ENCODE measurements around the gene CFAP410.

The CFAP410 gene

GRCh38 chr21:44331650-44332307 is 7.4 kb downstream of the CFAP410 start:
- no peak for DNase-seq (ENCODE audit: low read depth in 4 of 4, low spot score in 1 of 4)

DNA sequence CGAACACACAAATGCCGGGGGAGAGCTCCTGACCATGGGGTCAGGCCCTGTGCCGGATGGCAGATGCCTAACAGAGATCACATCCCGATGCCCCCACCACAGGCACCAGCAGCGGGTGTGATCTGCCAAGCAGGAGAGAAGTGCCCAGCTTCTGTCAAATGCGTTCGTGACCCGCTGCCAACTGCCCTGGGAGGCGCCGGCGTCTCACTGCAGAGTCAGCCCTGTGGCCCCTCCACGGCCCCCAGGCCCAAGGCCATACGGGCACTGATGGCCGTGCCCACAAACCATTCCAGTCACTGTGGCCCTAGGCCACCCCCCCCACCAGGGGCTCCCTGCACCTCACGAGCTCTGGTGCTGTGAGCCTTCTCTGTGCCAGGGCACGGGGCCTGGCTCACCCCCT is 8.0 kb downstream of the CFAP410 start:
- no peak for DNase-seq (ENCODE audit: low read depth in 4 of 4, low spot score in 1 of 4)

- DNase-seq (ENCODE audit: low read depth in 4 of 4, low spot score in 1 of 4): no peak
Measured at GRCh38 chr21:44330698-44331097, 8.5 kb downstream of the CFAP410 start.

DNA sequence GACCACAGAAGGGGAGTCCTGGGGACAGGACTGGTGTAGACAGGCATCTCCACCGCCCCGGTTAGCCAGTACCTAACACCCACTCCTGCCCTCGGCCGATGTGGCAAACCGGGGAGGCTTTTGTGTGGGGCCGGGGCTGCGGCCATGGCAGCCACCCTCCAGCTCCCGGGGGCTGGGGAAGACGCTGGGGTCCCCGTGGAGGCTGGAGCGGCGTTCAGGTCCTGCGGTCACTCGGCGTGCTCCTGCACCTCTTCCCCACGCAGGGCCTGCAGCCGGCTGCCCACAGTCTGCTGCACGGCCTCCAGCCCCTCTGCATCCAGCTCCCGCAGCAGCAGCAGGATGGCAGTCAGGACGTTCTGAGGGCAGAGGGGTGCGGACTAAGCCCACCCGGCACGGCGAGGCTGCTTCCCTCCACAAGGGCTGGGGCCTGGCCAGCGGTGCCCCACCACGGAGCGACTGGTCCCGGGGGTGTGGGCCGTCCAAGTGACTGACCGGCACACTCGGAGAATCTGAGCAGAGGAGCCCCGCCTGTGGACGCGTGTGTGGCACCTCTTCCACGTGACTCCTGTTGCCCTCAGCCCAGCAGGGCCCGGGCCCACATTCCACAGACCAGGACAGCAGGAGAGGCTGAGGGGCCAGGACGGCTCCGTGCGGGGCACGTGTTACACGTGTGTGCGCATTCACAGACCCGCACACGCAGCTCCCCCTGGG is 9.1 kb downstream of the CFAP410 start:
- no peak for DNase-seq (ENCODE audit: low read depth in 4 of 4, low spot score in 1 of 4)

GRCh38 chr21:44329086-44329889 is 9.9 kb downstream of the CFAP410 start:
- no peak for DNase-seq (ENCODE audit: low read depth in 4 of 4, low spot score in 1 of 4)

- no peak for DNase-seq (ENCODE audit: low read depth in 4 of 4, low spot score in 1 of 4)
Measured at GRCh38 chr21:44328242-44328895, 10.8 kb downstream of the CFAP410 start.

DNA sequence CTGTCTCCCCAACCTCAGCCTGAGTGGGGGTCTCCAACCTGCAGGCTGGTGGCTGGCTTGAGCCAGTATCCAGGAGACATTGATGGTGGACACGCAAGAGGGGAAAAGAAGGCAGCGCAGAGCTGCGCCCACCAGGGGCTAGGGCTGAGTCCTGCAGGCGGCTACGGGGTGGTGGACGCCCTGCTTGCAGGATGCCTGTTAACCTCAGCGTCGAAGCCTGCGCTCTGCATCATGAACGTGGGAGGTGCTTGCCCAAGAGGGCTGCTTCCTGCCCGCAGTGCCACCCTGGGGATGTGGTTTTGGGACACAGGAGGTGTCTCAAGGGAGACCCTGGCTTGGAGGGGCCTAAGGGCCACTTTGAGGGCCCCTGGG is 11.6 kb downstream of the CFAP410 start:
- no peak for DNase-seq (ENCODE audit: low read depth in 4 of 4, low spot score in 1 of 4)

GRCh38 chr21:44326716-44327602 is 12.2 kb downstream of the CFAP410 start:
- no peak for DNase-seq (ENCODE audit: low read depth in 4 of 4, low spot score in 1 of 4)

GRCh38 chr21:44326272-44326647 is 12.9 kb downstream of the CFAP410 start:
- DNase-seq (ENCODE audit: low read depth in 4 of 4, low spot score in 1 of 4): no peak

- no peak for DNase-seq (ENCODE audit: low read depth in 4 of 4, low spot score in 1 of 4)
Measured at GRCh38 chr21:44325386-44326271, 13.6 kb downstream of the CFAP410 start.

- no peak for DNase-seq (ENCODE audit: low read depth in 4 of 4, low spot score in 1 of 4)
Measured at GRCh38 chr21:44324854-44325107, 14.4 kb downstream of the CFAP410 start.

DNA sequence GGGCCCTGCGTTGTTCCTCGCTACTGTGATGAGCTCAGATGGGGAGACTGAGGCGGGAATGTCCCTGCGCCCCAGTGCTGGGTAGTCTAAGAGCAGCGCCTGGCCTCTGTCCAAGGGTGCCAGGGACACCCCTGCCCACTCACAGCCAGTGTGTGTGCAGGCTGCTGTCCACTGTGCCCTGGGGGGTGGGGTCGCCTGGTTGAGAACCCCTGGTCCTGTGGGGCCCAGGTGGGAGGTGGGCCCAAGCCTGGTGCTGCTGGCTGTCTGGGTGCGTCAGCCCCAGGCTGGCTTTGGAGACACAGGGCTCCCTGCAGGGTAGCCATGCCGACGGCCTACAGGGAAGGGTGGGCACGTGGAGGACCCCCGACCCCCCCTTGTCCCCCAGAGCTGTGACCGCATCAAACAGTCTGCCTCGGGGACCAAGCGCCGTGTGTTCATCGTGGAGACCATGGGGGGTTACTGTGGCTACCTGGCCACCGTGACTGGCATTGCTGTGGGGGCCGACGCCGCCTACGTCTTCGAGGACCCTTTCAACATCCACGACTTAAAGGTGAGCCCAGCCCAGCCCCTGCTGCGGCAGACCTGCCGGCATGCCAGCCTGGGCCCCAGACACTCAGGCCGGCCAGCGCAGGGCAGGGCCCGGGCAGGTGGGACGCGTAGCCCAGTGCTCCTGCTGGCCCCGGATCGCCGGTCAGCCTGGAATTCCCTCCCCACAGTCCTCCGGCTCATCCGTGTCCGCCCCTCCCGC is 14.9 kb downstream of the CFAP410 start:
- DNase-seq (ENCODE audit: low read depth in 4 of 4, low spot score in 1 of 4): no peak

DNA sequence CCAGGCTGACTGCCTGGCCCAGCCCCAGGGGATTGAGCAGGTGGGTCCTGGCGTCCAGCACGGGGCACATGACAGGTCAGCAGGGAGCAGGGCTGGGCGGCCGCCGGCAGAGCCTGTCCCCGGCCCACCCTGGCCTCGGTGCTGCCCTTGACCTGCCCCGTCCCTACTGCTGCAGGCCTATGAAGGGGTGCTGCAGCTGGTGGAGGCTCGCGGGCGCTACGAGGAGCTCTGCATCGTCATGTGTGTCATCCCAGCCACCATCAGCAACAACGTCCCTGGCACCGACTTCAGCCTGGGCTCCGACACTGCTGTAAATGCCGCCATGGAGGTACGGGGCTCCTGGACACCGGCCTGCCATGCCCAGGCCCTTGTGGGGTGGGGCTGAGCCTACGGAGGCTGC is 15.6 kb downstream of the CFAP410 start:
- DNase-seq (ENCODE audit: low read depth in 4 of 4, low spot score in 1 of 4): no peak

DNA sequence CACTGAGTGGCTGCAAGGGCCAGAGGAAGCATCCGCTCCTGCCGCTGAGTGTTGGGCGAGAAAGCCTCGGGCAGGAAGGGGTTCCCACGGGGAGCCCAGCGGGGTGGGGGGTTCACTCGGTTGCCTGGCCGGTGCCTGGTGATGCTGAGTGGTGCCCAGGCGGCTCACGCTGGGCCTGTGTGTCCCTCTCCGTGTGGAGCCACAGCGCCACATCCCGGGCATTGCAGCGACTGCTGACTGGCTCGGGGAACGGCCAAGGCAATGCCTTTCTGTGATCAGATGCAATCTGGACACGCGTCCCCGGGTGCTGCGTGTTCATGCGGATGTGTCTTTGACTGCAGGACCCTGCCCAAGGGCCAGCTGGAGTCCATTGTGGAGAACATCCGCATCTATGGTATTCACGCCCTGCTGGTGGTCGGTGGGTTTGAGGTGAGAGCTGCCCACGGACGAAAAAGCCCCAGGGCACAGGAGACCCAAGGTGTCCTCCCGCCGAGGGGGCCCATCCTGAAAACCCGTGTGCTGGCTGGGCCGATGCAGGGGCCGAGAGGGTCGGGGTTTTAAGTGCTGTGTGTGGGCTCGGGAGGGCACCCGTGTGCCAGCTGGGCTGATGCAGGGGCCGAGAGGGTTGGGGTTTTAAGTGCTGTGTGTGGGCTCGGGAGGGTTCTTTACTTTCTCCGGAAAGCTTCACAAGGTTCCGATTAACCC is 16.4 kb downstream of the CFAP410 start:
- DNase-seq (ENCODE audit: low read depth in 4 of 4, low spot score in 1 of 4): no peak

- no peak for DNase-seq (ENCODE audit: low read depth in 4 of 4, low spot score in 1 of 4)
Measured at GRCh38 chr21:44321846-44322450, 17.2 kb downstream of the CFAP410 start.

DNA sequence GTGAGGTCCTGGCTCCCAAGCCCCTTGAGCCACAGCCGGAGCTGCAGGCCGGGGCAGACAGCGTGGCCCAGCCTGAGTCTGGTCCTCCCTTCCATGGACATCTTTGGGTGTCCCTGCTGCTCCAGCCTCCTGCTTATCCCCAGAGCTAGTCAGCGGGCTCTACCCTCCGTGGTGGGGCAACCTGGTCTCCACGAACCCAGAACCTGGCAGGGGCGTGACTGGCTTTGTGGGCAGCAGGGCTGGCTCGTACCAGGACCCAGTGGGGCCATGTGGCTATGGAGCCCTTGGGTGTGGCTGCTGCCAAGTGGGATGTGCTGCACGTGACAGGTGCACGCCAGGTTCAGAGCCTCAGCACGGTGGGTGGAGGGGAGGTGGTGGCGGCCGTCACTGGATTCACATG is 18.3 kb downstream of the CFAP410 start:
- DNase-seq (ENCODE audit: low read depth in 4 of 4, low spot score in 1 of 4): no peak

GRCh38 chr21:44319407-44320065 is 19.7 kb downstream of the CFAP410 start:
- DNase-seq (ENCODE audit: low read depth in 4 of 4, low spot score in 1 of 4): no peak

Measured in stimulated activated CD4-positive, alpha-beta T cell treated with anti-CD3 and anti-CD28 coated beads, Interleukin-1b, Interleukin-23, amount 100 ng/mL, for 24 hours (primary cell).